HEK293 (cell line): Measurements from ENCODE around the gene FRMD4A.

Experiments
- CTCF ChIA-PET: fragments of 350-600 bp; formaldehyde crosslinking; extraction: SDS; loops from one replicate; lab custom pipeline; 2021; ENCODE audit warnings: antibody characterized with exemption; lab: Yijun Ruan, JAX
- POLR2A ChIA-PET: fragments of 300-600 bp; formaldehyde crosslinking; extraction: SDS; loops from one replicate; lab custom pipeline; 2020; ENCODE audit warnings: antibody characterized with exemption, inconsistent platforms; lab: Yijun Ruan, JAX
- H3K27ac ChIP-seq: fragments of 200-500 bp; sonication (Bioruptor generic); 2 replicates; pipeline ENCODE4 v1.5.1; 2014; ENCODE audit warnings: low read depth, low read length, control low read depth, inconsistent platforms; ENCODE audit errors: extremely low read depth
- H3K36me3 ChIP-seq, 2 experiments: fragments of 200-500 bp in 1 of 2; sonication (Bioruptor generic) in 1 of 2; 1 replicate in 1 of 2; 2 replicates in 1 of 2; pipeline ENCODE4 v1.5.1; 2014 to 2017; ENCODE audit warnings: inconsistent platforms in 2 of 2, low read length in 2 of 2; ENCODE audit not compliant: control insufficient read depth in 2 of 2, insufficient read depth in 1 of 2
- H3K4me1 ChIP-seq: fragments of 200-500 bp; sonication (Bioruptor generic); 2 replicates; pipeline ENCODE4 v1.5.1; 2014; ENCODE audit warnings: mild to moderate bottlenecking, low read length, inconsistent platforms; ENCODE audit not compliant: control insufficient read depth, insufficient read depth
- H3K4me3 ChIP-seq: 2 replicates; pipeline ENCODE4 v1.5.1; 2011; ENCODE audit warnings: low read depth, mild to moderate bottlenecking, control low read depth, low read length, moderate library complexity
- H3K9me3 ChIP-seq: fragments of 200-500 bp; sonication (Bioruptor generic); 2 replicates; pipeline ENCODE4 v1.5.1; 2014; ENCODE audit warnings: low read depth, low read length, inconsistent platforms; ENCODE audit not compliant: control insufficient read depth, insufficient read depth
- KLF10 ChIP-seq: fragments of 450-650 bp; IDR thresholded peaks from 2 replicates; pipeline ENCODE4 v1.5.1; 2018; ENCODE audit warnings: missing biosample characterization, mild to moderate bottlenecking, missing genetic modification characterization
- SCRT1 ChIP-seq: fragments of 450-650 bp; formaldehyde crosslinking; IDR thresholded peaks from 2 replicates; pipeline ENCODE4 v1.5.1; 2016; ENCODE audit warnings: missing biosample characterization, missing genetic modification characterization, borderline replicate concordance
- SETDB1 ChIP-seq: IDR thresholded peaks from one replicate; pipeline ENCODE4 v1.6.1; 2017; ENCODE audit warnings: mild to moderate bottlenecking, low read length, moderate library complexity, mixed read lengths; ENCODE audit not compliant: insufficient read length
- ZBTB20 ChIP-seq: fragments of 450-650 bp; formaldehyde crosslinking; IDR thresholded peaks from 2 replicates; pipeline ENCODE4 v1.5.1; 2016; ENCODE audit warnings: missing biosample characterization, missing genetic modification characterization
- ZBTB21 ChIP-seq: fragments of 450-650 bp; formaldehyde crosslinking; IDR thresholded peaks from 2 replicates; pipeline ENCODE4 v1.5.1; 2017; ENCODE audit warnings: missing biosample characterization, missing genetic modification characterization
- ZNF529 ChIP-seq: fragments of 450-650 bp; formaldehyde crosslinking; IDR thresholded peaks from 2 replicates; pipeline ENCODE4 v1.5.1; 2017; ENCODE audit warnings: missing genetic modification characterization, missing biosample characterization; ENCODE audit not compliant: insufficient replicate concordance
- ZNF701 ChIP-seq: fragments of 450-650 bp; formaldehyde crosslinking; IDR thresholded peaks from 2 replicates; pipeline ENCODE4 v1.5.1; 2016; ENCODE audit warnings: missing biosample characterization, missing genetic modification characterization
- ZSCAN16 ChIP-seq: fragments of 450-650 bp; formaldehyde crosslinking; IDR thresholded peaks from 2 replicates; pipeline ENCODE4 v1.5.1; 2016; ENCODE audit warnings: missing biosample characterization, missing genetic modification characterization
- TF ChIP-seq, protein P1 (sequence below): fragments of 450-650 bp; formaldehyde crosslinking; IDR thresholded peaks from 2 replicates; pipeline ENCODE4 v1.5.1; 2017; ENCODE audit warnings: missing biosample characterization, missing genetic modification characterization
- TF ChIP-seq, protein P2 (sequence below): fragments of 450-650 bp; formaldehyde crosslinking; IDR thresholded peaks from 2 replicates; pipeline ENCODE4 v1.5.1; 2016; ENCODE audit warnings: missing biosample characterization, missing genetic modification characterization, low read depth
- TF ChIP-seq, protein P3 (sequence below): fragments of 450-650 bp; formaldehyde crosslinking; IDR thresholded peaks from 2 replicates; pipeline ENCODE4 v1.5.1; 2016; ENCODE audit warnings: missing biosample characterization, missing genetic modification characterization
- TF ChIP-seq, protein P4 (sequence below): fragments of 450-650 bp; formaldehyde crosslinking; IDR thresholded peaks from 2 replicates; pipeline ENCODE4 v1.5.1; 2016; ENCODE audit warnings: missing biosample characterization, missing genetic modification characterization
- TF ChIP-seq, protein P5 (sequence below): fragments of 450-650 bp; formaldehyde crosslinking; IDR thresholded peaks from 2 replicates; pipeline ENCODE4 v1.5.1; 2017; ENCODE audit warnings: missing biosample characterization, missing genetic modification characterization

Gene FRMD4A

DNA sequence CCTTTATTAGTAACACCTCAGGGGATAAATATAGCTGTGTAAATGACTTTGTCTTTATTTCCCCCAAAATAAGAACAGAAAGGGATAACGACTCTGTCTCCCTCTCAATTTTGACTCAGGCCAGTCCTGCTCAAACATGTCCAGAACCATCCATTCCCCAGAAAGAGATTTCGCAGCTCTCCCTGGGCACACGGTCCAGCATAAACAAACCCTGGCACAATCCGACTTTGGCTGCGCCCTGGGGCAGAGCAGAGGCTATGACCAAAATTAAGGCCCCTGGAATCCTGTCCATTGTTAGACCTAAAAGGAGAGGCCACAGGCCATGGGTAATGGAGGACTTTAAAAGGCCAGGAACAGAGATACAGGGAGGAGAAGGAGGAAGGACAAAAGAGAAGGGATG lies 644.8 kb downstream of the FRMD4A start:
- CTCF ChIA-PET, result interaction anchor here (0.5 to 0.7 kb wide), 3 partner anchors 23 to 998 kb away, joined by 3 to 4 read pairs (median 3); no protein-coding TSS in a partner anchor
- peaks cover 0 to 4% of the 10 kb centered on the region in 2 experiments; a peak in 2 of 3 replicates for H3K36me3 ChIP-seq
- H3K27ac ChIP-seq, result no peak overlapping the region
- H3K9me3 ChIP-seq, result no peaks in the 10 kb centered on the region
- POLR2A ChIA-PET, result interaction anchor here (0.9 kb wide), 1 partner anchor 9 kb away, joined by 5 read pairs; no protein-coding TSS in a partner anchor
- H3K4me3 ChIP-seq, result no peak overlapping the region
- no peak for TF ChIP-seq SETDB1
- TF ChIP-seq ZSCAN16 (tag by site-specific recombination), result no peak
- TF ChIP-seq, protein P1, sequence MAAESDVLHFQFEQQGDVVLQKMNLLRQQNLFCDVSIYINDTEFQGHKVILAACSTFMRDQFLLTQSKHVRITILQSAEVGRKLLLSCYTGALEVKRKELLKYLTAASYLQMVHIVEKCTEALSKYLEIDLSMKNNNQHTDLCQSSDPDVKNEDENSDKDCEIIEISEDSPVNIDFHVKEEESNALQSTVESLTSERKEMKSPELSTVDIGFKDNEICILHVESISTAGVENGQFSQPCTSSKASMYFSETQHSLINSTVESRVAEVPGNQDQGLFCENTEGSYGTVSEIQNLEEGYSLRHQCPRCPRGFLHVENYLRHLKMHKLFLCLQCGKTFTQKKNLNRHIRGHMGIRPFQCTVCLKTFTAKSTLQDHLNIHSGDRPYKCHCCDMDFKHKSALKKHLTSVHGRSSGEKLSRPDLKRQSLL (tag by site-specific recombination), result no peak
- TF ChIP-seq ZBTB21 (tag by site-specific recombination), result no peak
- TF ChIP-seq, protein P2, sequence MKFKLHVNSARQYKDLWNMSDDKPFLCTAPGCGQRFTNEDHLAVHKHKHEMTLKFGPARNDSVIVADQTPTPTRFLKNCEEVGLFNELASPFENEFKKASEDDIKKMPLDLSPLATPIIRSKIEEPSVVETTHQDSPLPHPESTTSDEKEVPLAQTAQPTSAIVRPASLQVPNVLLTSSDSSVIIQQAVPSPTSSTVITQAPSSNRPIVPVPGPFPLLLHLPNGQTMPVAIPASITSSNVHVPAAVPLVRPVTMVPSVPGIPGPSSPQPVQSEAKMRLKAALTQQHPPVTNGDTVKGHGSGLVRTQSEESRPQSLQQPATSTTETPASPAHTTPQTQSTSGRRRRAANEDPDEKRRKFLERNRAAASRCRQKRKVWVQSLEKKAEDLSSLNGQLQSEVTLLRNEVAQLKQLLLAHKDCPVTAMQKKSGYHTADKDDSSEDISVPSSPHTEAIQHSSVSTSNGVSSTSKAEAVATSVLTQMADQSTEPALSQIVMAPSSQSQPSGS (tag by site-specific recombination), result no peak
- TF ChIP-seq, protein P3, sequence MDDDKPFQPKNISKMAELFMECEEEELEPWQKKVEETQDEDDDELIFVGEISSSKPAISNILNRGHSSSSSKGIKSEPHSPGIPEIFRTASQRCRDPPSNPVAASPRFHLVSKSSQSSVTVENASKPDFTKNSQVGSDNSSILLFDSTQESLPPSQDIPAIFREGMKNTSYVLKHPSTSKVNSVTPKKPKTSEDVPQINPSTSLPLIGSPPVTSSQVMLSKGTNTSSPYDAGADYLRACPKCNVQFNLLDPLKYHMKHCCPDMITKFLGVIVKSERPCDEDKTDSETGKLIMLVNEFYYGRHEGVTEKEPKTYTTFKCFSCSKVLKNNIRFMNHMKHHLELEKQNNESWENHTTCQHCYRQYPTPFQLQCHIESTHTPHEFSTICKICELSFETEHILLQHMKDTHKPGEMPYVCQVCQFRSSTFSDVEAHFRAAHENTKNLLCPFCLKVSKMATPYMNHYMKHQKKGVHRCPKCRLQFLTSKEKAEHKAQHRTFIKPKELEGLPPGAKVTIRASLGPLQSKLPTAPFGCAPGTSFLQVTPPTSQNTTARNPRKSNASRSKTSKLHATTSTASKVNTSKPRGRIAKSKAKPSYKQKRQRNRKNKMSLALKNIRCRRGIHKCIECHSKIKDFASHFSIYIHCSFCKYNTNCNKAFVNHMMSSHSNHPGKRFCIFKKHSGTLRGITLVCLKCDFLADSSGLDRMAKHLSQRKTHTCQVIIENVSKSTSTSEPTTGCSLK (tag by site-specific recombination), result no peak
- no peak for TF ChIP-seq SCRT1 (tag by site-specific recombination)
- no peak for TF ChIP-seq ZNF529 (tag by site-specific recombination)
- TF ChIP-seq KLF10, result no peak
- no peak for TF ChIP-seq ZNF701
- TF ChIP-seq, protein P4, sequence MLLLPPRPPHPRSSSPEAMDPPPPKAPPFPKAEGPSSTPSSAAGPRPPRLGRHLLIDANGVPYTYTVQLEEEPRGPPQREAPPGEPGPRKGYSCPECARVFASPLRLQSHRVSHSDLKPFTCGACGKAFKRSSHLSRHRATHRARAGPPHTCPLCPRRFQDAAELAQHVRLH (tag by site-specific recombination), result no peak
- H3K4me1 ChIP-seq, result peaks cover 4% of the 10 kb centered on the region; the same call in 1 of the 2 replicates

DNA sequence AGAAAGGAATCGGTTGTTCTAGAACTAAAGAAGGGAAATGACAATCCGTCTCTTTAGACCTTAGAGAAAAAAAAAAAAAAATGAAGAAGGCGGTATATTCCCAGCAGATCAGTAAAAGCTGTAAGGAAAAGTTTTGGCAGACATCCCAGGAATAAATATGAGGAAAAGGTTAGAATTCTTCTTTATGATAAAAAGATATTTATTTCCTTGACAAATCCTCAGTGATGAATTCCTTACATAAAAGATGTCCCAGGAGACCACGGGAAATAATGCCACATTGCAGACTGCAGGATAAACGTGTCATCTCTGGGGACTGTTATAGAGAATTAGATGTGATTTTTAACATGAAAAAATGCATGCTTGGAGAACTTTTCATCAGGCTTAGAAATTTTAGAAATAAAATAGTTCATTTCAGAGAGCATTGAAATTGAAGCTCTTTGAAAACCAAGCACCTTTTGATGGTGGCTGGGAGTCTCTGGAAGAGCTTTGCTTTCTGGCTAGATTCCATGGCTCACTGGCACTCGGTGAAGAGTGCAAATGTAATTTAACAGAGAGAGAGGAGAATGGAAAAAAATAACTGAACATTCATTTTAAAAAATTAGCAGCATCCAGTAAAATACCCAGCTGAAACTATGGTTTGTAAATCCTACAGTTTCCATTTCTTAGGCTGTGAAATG lies 645.8 kb downstream of the FRMD4A start:
- Histone ChIP-seq H3K9me3 (no peaks in the 10 kb centered on the region), H3K36me3 (no peaks in the 10 kb centered on the region; a peak in 1 of 3 replicates), H3K4me3 (no peak overlapping the region)
- CTCF ChIA-PET, result no interaction called here
- POLR2A ChIA-PET, result interaction anchor here (0.9 kb wide), 2 partner anchors 8 to 22 kb away, joined by 3 to 5 read pairs; no protein-coding TSS in a partner anchor
- TF ChIP-seq, protein P5, sequence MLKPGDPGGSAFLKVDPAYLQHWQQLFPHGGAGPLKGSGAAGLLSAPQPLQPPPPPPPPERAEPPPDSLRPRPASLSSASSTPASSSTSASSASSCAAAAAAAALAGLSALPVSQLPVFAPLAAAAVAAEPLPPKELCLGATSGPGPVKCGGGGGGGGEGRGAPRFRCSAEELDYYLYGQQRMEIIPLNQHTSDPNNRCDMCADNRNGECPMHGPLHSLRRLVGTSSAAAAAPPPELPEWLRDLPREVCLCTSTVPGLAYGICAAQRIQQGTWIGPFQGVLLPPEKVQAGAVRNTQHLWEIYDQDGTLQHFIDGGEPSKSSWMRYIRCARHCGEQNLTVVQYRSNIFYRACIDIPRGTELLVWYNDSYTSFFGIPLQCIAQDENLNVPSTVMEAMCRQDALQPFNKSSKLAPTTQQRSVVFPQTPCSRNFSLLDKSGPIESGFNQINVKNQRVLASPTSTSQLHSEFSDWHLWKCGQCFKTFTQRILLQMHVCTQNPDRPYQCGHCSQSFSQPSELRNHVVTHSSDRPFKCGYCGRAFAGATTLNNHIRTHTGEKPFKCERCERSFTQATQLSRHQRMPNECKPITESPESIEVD (tag by site-specific recombination), result peak; percentile 77
- TF ChIP-seq ZBTB20, result no peak
- TF ChIP-seq, all 188 proteins: peak for 1
- no peak overlapping the region for H3K27ac ChIP-seq
- H3K4me1 ChIP-seq, result peaks cover 4% of the 10 kb centered on the region; the same call in 1 of the 2 replicates
